IMR-90 (cell line): ENCODE measurements around the gene SOST. TPM values are rescaled to one million over a fixed set of nuclear protein-coding genes. Genes with fewer than 3 reads are reported as not detected.

Experiments used
- ATAC-seq: fragments of 200-7000 bp; cut with Tn5 transposase; 2 replicates; pipeline ENCODE4 v1.9.1; 2020; ENCODE audit warnings: low read depth, mild to moderate bottlenecking, moderate library complexity
- BruUV-seq: library from RNA; stranded (reverse); fragments of 400-500 nt; replicated peaks from 2 replicates; lab custom pipeline; 2021; lab: Mats Ljungman, UMichigan
- CTCF ChIA-PET: fragments of 300-600 bp; formaldehyde crosslinking; extraction: SDS; loops from one replicate; lab custom pipeline; 2021; ENCODE audit warnings: antibody characterized with exemption; lab: Yijun Ruan, JAX
- POLR2A ChIA-PET: fragments of 300-600 bp; sonication (Branson Sonifier 250); formaldehyde crosslinking; loops from one replicate; lab custom pipeline; 2022; ENCODE audit warnings: antibody characterized with exemption; ENCODE audit not compliant: unreplicated experiment; lab: Charles Lee
- DNase-seq: peaks from one replicate; pipeline ENCODE4 v3.0.0; 2013
- H2AFZ ChIP-seq: replicated peaks from 2 replicates; pipeline ENCODE3; 2013; ENCODE audit warnings: low read length, mild to moderate bottlenecking; ENCODE audit not compliant: poor library complexity
- H2AK5ac ChIP-seq: 2 replicates; pipeline ENCODE4 v1.6.1; 2013; ENCODE audit warnings: low read depth, low read length, inconsistent platforms
- H2AK9ac ChIP-seq: replicated peaks from 2 replicates; pipeline ENCODE3; 2013; ENCODE audit warnings: mild to moderate bottlenecking, low read depth, low read length, moderate library complexity; ENCODE audit not compliant: poor library complexity
- H2BK120ac ChIP-seq: 2 replicates; pipeline ENCODE4 v1.6.1; 2013; ENCODE audit warnings: low read depth, low read length, inconsistent platforms
- H2BK15ac ChIP-seq: 3 replicates; pipeline ENCODE4 v1.6.1; 2013; ENCODE audit warnings: low read depth, low read length, inconsistent platforms
- H2BK20ac ChIP-seq: 2 replicates; pipeline ENCODE4 v1.6.1; 2013; ENCODE audit warnings: low read depth, mild to moderate bottlenecking, inconsistent platforms, low read length, moderate library complexity
- H2BK5ac ChIP-seq: 2 replicates; pipeline ENCODE4 v1.6.1; 2013; ENCODE audit warnings: mild to moderate bottlenecking, low read depth, low read length, inconsistent platforms; ENCODE audit not compliant: poor library complexity, severe bottlenecking
- H3K14ac ChIP-seq: replicated peaks from 2 replicates; pipeline ENCODE4 v1.6.1; 2013; ENCODE audit warnings: low read depth, low read length, inconsistent platforms
- H3K18ac ChIP-seq: 2 replicates; pipeline ENCODE4 v1.6.1; 2013; ENCODE audit warnings: low read depth, low read length, control low read depth
- H3K23ac ChIP-seq: 2 replicates; pipeline ENCODE4 v1.6.1; 2013; ENCODE audit warnings: low read depth, low read length, inconsistent platforms
- H3K27ac ChIP-seq: 2 replicates; pipeline ENCODE4 v1.5.1; 2013; ENCODE audit warnings: mild to moderate bottlenecking, control low read depth, low read length; ENCODE audit not compliant: insufficient read depth
- H3K27me3 ChIP-seq: 2 replicates; pipeline ENCODE4 v1.6.1; 2013; ENCODE audit warnings: low read length; ENCODE audit not compliant: control insufficient read depth, insufficient read depth
- H3K36me3 ChIP-seq: 2 replicates; pipeline ENCODE4 v1.6.1; 2013; ENCODE audit warnings: low read length, mixed read lengths; ENCODE audit not compliant: control insufficient read depth, insufficient read depth
- H3K4ac ChIP-seq: 2 replicates; pipeline ENCODE4 v1.6.1; 2013; ENCODE audit warnings: low read depth, low read length, inconsistent platforms
- H3K4me1 ChIP-seq: 2 replicates; pipeline ENCODE4 v1.6.1; 2013; ENCODE audit warnings: low read length, mixed read lengths; ENCODE audit not compliant: control insufficient read depth, insufficient read depth
- H3K4me2 ChIP-seq: 2 replicates; pipeline ENCODE4 v1.6.1; 2013; ENCODE audit warnings: low read depth, mild to moderate bottlenecking, control low read depth, low read length, moderate library complexity
- H3K4me3 ChIP-seq: 2 replicates; pipeline ENCODE4 v1.5.1; 2013; ENCODE audit warnings: low read depth, mild to moderate bottlenecking, control low read depth, low read length, moderate library complexity; ENCODE audit not compliant: insufficient read depth
- H3K56ac ChIP-seq: 2 replicates; pipeline ENCODE4 v1.6.1; 2013; ENCODE audit warnings: low read length, inconsistent platforms; ENCODE audit not compliant: insufficient read depth; ENCODE audit errors: extremely low read depth
- H3K79me1 ChIP-seq, 2 experiments: 2 replicates each; pipeline ENCODE4 v1.6.1; 2013; ENCODE audit warnings: low read length in 2 of 2, inconsistent platforms in 1 of 2, low read depth in 1 of 2
- H3K9ac ChIP-seq: 2 replicates; pipeline ENCODE4 v1.6.1; 2013; ENCODE audit warnings: low read depth, low read length, control low read depth
- H3K9me1 ChIP-seq: 2 replicates; pipeline ENCODE4 v1.6.1; 2013; ENCODE audit warnings: low read length, inconsistent platforms; ENCODE audit not compliant: insufficient read depth
- H3K9me3 ChIP-seq: 2 replicates; pipeline ENCODE4 v1.6.1; 2013; ENCODE audit warnings: low read length; ENCODE audit not compliant: control insufficient read depth, insufficient read depth
- H4K20me1 ChIP-seq: 2 replicates; pipeline ENCODE4 v1.6.1; 2013; ENCODE audit warnings: low read length, inconsistent platforms; ENCODE audit not compliant: insufficient read depth
- H4K5ac ChIP-seq: 2 replicates; pipeline ENCODE4 v1.6.1; 2013; ENCODE audit warnings: mild to moderate bottlenecking, low read depth, low read length, control low read depth
- H4K8ac ChIP-seq, 2 experiments: 2 replicates each; pipeline ENCODE4 v1.6.1; 2013; ENCODE audit warnings: low read depth in 2 of 2, low read length in 2 of 2, control low read depth in 1 of 2, inconsistent platforms in 1 of 2
- H4K91ac ChIP-seq: 2 replicates; pipeline ENCODE4 v1.6.1; 2013; ENCODE audit warnings: low read depth, low read length, inconsistent platforms; ENCODE audit not compliant: insufficient read depth
- BHLHE40 ChIP-seq: fragments of 150-350 bp; IDR thresholded peaks from 2 replicates; pipeline ENCODE4 v1.6.1; 2016; ENCODE audit warnings: mild to moderate bottlenecking, low read depth, low read length
- CHD1 ChIP-seq: IDR thresholded peaks from 2 replicates; pipeline ENCODE4 v1.6.1; 2012; ENCODE audit warnings: low read depth, low read length, improper control_type of control experiment
- CTCF ChIP-seq: conservative IDR thresholded peaks from 2 replicates; pipeline ENCODE4 v1.5.1; 2012; ENCODE audit warnings: mild to moderate bottlenecking, low read depth, low read length, improper control_type of control experiment
- MAZ ChIP-seq: IDR thresholded peaks from 2 replicates; pipeline ENCODE4 v1.6.1; 2012; ENCODE audit warnings: low read depth, mild to moderate bottlenecking, low read length, improper control_type of control experiment, moderate library complexity, borderline replicate concordance
- NFE2L2 ChIP-seq: fragments of 150-350 bp; IDR thresholded peaks from 2 replicates; pipeline ENCODE4 v1.6.1; 2016; ENCODE audit warnings: low read depth, mild to moderate bottlenecking, low read length
- whole genome bisulfite sequencing, 2 experiments: methylation state at CpG; one replicate each; pipeline versions ENCODE4 v1.1.5 to v1.1.7; 2013; ENCODE audit warnings: missing lambda C conversion rate in 2 of 2; ENCODE audit not compliant: insufficient read length in 1 of 2; ENCODE audit errors: extremely low coverage in 2 of 2; 5-methylcytosine and 5-hydroxymethylcytosine counted together
- dilution Hi-C: fragments of 300-500 bp; cut with HindIII; formaldehyde crosslinking; loops from one replicate; pipeline ENCODE4 v1.14.3; 2018; ENCODE audit warnings: low sequenced_read_pairs; ENCODE audit not compliant: unreplicated experiment
- in situ Hi-C: fragments of 300-500 bp; cut with MboI; formaldehyde crosslinking; loops from 3 replicates; pipeline ENCODE4 v1.14.3; 2019; ENCODE audit warnings: low sequenced_read_pairs, inconsistent platforms, mixed read lengths
- intact Hi-C: fragments of 100-400 bp; cut with micrococcal nuclease; formaldehyde crosslinking; loops from 2 replicates; pipeline ENCODE4 v1.10.0; 2022
- polyA plus RNA-seq, 3 experiments: library from polyadenylated mRNA; depleted of rRNA; stranded (reverse); fragments of >200 nt; gene quantifications; 2 replicates each; pipeline ENCODE4 v1.2.3, GENCODE V29; 2012; ENCODE audit warnings: low replicate concordance in 1 of 3
- total RNA-seq: library from RNA; depleted of rRNA; stranded (reverse); fragments of >200 nt; gene quantifications from 2 replicates; pipeline ENCODE4 v1.2.3, GENCODE V29; 2012

Gene SOST
- total and polyA plus RNA-seq, 2 of the 4 experiments (the other 2 are of a cell fraction) = not detected

GRCh38 chr17:43779145-43780125 lies 20.8 kb upstream of the SOST start:
- Histone ChIP-seq H3K27me3 (no peaks in the 10 kb centered on the region), H2BK5ac (peak overlapping the region; percentile 56), H3K4ac (peak overlapping the region; percentile 90), H2AFZ (peak overlapping the region; percentile 97), H2BK120ac (peak overlapping the region; percentile 75; the same call in 1 of the 2 replicates), H3K79me1 (peaks cover 15 to 36% of the 10 kb centered on the region in 2 experiments), H2BK15ac (0 out of 3 replicates have a peak overlapping the region, but pooled peaks have one; percentile 80), H3K4me3 (peak overlapping the region; percentile 67), H3K4me2 (peak overlapping the region; percentile 93), H3K9ac (peak overlapping the region; percentile 80), H2AK5ac (peak overlapping the region; percentile 35; the same call in 1 of the 2 replicates), H3K9me3 (no peaks in the 10 kb centered on the region), H3K27ac (peak overlapping the region; percentile 66), H2BK20ac (no peak overlapping the region), H3K18ac (peak overlapping the region; percentile 61; the same call in 1 of the 2 replicates), H3K23ac (peak overlapping the region; percentile 85), H3K4me1 (peaks cover 6% of the 10 kb centered on the region), H4K20me1 (peaks cover 28% of the 10 kb centered on the region), H4K5ac (peak overlapping the region; percentile 71; the same call in 1 of the 2 replicates), H4K91ac (peak overlapping the region; percentile 58), H3K56ac (peak overlapping the region; percentile 83), H4K8ac (peak overlapping the region; percentile 87 to 91; a peak in 3 of 4 replicates), H2AK9ac (peak overlapping the region; percentile 95), H3K14ac (peak overlapping the region; percentile 92; the same call in 1 of the 2 replicates), H3K9me1 (peaks cover 27% of the 10 kb centered on the region), H3K36me3 (peaks cover 13% of the 10 kb centered on the region)
- ChIA-PET CTCF (interaction anchor here (0.6 to 0.7 kb wide), 2 partner anchors 67 to 345 kb away, joined by 3 read pairs; no protein-coding TSS in a partner anchor), POLR2A (interaction anchor here (0.6 kb wide), 1 partner anchor 79 kb away, joined by 18 read pairs; no protein-coding TSS in a partner anchor)
- 6% methylated on average over 14 of the region's 26 CpGs; no CpG with 5 or more reads in 1 of the 2 experiments for WGBS, 2 experiments
- no peak for TF ChIP-seq NFE2L2
- TF ChIP-seq BHLHE40 = peak; percentile 55
- TF ChIP-seq CTCF = peak; percentile 33; the same call in 1 of the 2 replicates
- TF ChIP-seq MAZ = no peak
- no peak for TF ChIP-seq CHD1
- ATAC-seq = peak; percentile 45
- in situ Hi-C loops (no loop called here), intact Hi-C loops (loop anchor here (2.0 to 5.0 kb wide), 3 partner anchors 53 to 383 kb away; partner anchors contain the start of genes CD300LG and MPP3), dilution Hi-C loops (no loop called here)
- BruUV-seq = no TSS peak
- peak; percentile 25 for DNase-seq
